ENCODE results near the gene CBR3.
A peak's percentile ranks its signal among the peaks of the same experiment; 100 is the strongest.

The CBR3 gene

DNA sequence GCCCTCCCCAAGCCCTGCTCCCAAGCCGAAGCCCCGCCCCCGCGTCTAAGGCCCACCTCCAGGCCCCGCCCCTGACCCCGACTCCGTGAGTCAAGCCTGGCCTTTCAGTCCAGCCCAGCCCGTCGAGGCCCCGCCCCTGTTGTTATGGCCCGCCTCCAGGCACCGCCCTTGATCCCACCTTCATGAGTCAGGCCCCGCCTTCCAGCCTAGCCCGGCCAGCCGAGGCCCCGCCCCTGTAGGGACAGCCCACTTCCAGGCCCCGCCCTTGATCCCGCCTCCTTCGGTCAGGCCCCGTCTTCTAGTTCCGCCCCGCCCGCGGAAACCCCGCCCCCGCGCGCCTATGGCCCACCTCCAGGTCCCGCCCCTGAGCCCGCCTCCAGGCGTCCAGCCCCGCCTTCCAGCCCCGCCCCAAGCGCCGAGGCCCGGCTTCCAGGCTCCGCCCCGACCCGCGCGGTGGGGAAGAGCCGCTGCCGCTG is 21.5 kb downstream of the CBR3 start:
- DNase-seq (ENCODE audit: low spot score) = peak; percentile 99

DNA sequence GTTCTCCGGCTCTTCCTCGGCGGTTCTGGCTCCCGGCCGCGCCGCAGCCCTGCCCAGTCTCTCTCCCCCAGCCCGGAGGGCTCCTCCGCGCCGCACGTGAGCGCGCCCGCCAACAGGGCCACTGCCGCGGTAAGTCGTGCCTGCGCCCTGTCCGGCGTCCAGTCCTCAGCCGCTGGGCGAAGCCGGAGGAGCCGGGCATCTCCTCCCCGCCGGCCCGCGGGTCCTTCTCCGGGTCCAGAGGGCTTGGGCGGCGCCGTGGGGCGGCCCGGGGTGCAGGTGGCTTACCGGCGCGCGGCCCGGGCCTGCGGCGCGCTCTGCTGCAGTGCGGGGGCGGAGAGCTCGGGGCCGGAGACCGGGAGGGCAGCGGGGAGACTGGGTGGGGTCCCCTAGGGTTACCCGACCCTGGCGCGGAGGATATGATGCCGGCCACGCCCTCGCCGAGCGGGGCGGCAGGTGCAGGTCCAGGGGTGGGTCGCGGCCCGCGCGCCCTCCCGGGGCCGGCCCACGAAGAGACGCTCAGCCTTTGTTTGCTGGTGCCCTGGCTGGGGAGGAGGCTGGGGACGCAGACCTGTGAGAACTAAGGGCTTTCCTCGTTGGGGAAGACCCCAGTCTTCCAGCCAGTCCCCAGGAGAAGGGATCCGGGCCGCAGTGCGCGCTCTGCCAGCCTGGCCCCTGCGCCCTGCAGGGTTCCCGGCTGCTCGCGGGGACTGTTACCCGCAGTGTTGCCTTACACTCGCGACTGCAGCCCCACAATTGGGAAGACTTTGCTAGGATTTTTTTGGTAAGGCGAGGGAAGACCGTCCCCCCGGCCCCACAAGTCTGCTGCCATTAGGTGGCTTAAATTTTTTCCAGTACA is 22.2 kb downstream of the CBR3 start, which contains the start of gene DOP1B:
DOP1B (plus strand) TSS at position 10 of the 856 bp plus-strand sequence. CDS start 7,910 bp downstream, outside the sequence.
- DNase-seq (ENCODE audit: low spot score) = peak; percentile 29

DNA sequence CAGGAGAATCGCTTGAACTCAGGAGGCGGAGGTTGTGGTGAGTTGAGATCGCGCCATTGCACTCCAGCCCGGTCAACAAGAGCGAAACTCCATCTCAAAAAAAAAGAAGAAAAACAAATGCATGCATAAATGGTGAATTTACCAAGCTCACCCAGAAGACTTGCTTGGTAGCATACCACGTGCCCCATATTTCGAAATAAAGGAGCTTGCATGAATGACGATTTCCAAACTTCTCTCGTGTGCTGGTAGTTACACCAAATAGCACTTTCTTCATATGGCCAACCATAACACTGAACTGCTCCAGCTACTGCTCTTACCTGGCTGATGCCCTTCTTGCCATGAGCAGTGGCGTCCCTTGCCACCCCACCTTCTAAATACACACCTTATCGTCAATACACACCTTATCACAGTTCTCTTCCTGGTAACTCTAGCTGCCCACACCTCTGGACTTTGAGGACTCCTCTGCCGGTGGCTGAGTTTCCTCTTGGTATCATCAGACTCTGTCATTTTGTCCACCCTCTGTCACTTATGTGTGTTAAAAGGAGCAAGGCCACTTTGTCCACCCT is 24.6 kb downstream of the CBR3 start:
- no peak for DNase-seq (ENCODE audit: low spot score)

DNA sequence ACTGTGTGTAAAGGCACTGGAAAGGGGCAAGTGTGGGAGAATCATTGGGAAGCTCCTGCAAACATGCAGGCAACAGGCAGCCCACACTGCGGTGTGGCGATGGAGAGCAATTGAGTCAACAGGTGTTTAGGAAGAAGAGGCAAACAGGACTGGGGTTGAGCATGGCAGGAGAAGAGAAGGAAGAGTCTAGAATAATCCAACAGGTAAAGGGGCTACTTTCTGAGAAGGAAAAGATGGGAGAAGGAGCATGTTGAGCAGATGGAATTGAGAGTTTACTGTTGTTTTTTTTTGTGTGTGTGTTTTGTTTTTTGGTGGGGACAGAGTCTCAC is 25.9 kb downstream of the CBR3 start:
- no peak for DNase-seq (ENCODE audit: low spot score)

GRCh38 chr21:36162631-36163030 is 27.8 kb downstream of the CBR3 start:
- no peak for DNase-seq (ENCODE audit: low spot score)

DNA sequence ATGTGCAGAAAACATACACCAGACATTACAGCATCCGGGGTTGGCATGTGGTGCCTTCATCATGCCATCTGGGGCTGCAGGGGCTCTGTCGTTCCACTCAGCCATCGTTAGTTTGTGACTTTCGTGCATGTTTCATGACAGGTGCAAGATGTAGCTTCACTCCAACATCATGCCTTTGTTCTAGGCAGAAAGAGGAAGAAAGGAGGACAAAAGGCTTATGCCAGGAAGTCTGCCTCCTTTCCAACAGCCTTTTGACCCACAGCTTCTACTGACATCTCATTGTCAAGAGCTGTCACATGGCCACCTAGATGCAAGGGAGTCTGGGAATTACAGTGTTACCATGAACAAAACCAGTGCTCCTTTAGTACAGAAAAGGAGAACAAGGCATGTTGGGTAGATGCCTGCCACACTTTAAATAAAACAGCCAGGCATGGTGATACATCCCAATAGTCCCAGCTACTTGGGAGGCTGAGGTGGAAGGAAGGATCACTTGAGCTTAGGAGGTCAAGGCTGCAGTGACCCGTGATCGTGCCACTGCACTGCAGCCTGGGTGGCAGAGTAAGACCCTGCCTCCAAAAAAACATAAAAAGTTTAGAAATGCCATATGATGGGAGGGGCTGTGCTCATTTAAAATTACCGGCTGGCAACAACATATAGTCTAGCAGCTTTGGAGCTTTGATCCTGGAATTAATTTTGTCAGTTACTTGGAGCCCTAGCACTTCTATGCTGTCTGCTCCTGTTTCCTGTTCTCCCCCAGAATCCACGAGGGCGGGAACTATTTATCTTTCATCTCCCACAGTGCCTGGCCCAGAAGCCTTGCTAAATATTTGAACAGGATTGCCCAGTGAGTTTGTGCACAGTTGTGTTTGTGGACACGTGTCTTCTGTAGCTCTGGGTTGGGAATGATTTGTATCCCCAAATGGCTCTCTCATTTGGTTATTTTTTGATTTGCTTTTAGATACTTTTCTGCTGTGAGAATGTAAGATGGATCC is 29.2 kb downstream of the CBR3 start:
- DNase-seq (ENCODE audit: low spot score) = no peak

GRCh38 chr21:36165356-36165755 is 30.5 kb downstream of the CBR3 start:
- no peak for DNase-seq (ENCODE audit: low spot score)

- DNase-seq (ENCODE audit: low spot score) = no peak
Measured at GRCh38 chr21:36166705-36167104, 31.8 kb downstream of the CBR3 start.

GRCh38 chr21:36167541-36167940 is 32.7 kb downstream of the CBR3 start:
- DNase-seq (ENCODE audit: low spot score) = no peak

DNA sequence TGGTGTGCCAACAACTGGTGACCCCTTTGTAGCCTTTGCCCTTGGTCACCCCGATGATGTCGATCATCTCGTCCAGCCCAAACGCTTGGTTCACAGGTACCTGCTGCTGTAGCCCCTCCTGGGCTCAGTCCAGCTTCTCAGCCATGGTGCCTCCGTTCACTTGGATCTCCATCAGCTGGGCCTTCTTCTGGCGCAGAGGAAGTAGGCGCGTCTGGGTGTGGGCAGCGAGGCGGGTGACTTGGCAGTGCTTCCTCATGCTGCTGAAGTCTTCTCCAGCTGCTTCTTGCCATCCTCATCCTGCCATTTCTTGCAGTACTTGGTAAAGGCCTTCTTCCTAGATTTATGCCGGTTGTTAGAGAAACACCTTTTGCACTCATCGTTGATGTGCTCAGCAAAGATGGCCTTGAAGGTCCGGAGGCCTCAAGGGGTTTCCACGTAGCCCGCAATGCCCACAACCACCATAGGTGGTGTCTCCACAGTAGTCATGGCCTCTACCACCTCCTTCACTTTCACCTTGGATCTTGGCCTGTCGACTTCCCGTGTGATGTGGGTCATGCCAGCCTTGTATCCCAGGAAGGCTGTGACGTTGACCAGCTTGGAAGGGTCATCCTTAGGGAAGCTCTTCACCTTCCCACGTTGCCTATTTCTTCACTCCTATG is 34.7 kb downstream of the CBR3 start:
- no peak for DNase-seq (ENCODE audit: low spot score)

DNA sequence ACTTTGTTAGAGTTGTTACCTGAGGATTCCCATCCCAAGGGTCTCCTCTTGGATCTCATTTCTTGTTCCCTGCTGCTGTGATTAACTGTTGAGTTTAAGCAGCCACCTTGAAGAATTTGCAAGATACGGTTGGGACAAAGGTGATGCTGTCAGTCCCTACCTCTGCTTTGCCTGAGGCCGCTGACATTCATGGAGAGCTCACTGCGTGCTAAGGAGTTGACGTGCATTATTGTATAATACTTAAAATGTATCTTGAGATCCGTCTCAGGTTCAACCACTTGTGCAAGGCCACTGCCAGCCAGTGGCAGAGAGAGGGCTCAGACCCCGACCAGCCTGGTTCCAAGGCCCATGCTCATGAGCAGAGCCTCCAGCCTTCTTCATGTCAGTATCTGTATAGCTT is 35.9 kb downstream of the CBR3 start:
- no peak for DNase-seq (ENCODE audit: low spot score)

DNA sequence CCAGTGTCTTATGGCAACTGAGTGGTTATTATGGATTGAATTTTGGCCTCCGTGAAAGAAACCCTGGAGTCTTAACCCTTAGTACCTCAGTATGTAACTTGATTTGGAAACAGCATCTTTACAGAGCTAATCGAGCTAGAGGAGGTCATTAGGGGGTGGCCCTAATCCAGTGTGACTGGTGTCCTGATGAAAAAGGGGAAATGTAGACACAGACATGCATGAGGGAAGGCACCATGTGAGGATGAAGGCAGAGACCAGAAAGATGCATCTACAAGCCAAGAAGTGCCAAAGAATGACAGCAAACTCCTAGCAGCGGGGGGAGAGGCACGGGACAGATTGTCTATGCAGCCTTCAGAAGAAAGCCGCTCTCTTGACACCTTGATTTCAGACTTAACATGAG is 36.5 kb downstream of the CBR3 start:
- DNase-seq (ENCODE audit: low spot score) = no peak

GRCh38 chr21:36171741-36172331 is 37.0 kb downstream of the CBR3 start:
- DNase-seq (ENCODE audit: low spot score) = no peak

DNA sequence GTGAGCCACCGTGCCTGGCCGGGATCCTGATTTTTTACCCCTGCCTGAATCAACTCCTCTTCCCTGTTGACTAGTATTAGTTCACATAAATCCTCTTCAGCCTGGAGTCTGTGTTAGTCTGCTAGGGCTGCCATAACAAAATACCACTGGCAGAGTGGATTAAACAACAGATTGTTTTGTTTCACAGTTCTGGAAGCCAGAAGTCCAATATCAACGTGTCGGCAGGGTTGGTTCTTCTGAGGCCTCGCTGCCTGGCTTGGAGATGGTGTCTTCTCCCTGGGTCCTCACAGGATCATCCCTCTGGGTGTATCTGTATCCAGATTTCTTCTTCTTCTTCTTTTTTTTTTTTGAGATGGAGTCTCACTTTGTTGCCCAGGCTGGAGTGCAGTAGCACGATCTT is 39.9 kb downstream of the CBR3 start:
- no peak for DNase-seq (ENCODE audit: low spot score)

GRCh38 chr21:36175771-36176565 is 41.1 kb downstream of the CBR3 start:
- no peak for DNase-seq (ENCODE audit: low spot score)

GRCh38 chr21:36178349-36178748 is 43.5 kb downstream of the CBR3 start:
- DNase-seq (ENCODE audit: low spot score) = no peak

DNA sequence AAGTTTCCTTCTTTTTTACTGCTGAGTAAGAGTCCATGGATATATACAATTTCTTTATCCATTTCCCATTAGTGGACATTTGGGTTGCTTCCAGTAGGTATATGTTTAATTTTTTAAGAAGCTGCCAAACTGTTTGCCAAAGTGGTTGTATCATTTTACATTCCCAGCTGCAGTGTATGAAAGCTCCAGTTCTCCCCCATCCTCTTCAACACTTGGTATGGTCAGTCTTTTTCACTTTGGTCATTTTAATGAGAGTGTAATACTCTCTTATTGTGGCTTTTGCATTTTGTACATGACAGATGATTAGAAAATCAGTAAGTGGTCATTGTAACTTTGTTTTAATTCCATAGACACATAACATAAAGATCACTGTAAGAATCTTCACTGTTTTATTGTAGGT is 44.3 kb downstream of the CBR3 start:
- no peak for DNase-seq (ENCODE audit: low spot score)

GRCh38 chr21:36180963-36181362 is 46.1 kb downstream of the CBR3 start:
- DNase-seq (ENCODE audit: low spot score) = no peak

GRCh38 chr21:36183144-36183795 is 48.4 kb downstream of the CBR3 start:
- DNase-seq (ENCODE audit: low spot score) = no peak

GRCh38 chr21:36184545-36184944 is 49.7 kb downstream of the CBR3 start:
- no peak for DNase-seq (ENCODE audit: low spot score)
